ENCODE data around the gene PTGES2. TPM values are rescaled to one million over a fixed set of nuclear protein-coding genes. Genes with fewer than 3 reads are reported as not detected.

The PTGES2 gene
- total and polyA plus RNA-seq, 9 of the 15 experiments (the other 6 are each of a cell fraction or from before 2014, with no cell fraction given): 2.4 to 196 (median 90.1) TPM

DNA sequence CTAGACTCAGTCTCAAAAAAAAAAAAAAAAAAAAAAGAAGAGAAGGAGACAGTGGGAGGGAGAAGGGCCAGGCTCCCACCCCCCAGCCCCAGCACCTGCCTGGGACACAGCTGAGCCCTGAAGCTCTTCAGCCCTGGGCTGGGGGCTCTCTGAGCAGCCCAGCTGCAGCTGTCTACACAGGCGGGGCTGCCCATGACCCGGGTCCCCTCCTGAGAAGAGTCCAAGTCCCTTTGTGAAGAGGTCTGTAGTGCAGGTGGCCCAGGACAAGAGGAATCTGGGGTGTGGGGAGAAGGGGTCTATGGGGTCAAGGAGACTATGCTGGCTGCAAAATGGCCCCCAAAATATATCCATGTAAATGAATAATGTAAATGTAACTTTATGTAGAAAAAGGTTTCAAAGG lies 15.1 kb upstream of the PTGES2 start (continued):
- TF ChIP-seq, protein P1, sequence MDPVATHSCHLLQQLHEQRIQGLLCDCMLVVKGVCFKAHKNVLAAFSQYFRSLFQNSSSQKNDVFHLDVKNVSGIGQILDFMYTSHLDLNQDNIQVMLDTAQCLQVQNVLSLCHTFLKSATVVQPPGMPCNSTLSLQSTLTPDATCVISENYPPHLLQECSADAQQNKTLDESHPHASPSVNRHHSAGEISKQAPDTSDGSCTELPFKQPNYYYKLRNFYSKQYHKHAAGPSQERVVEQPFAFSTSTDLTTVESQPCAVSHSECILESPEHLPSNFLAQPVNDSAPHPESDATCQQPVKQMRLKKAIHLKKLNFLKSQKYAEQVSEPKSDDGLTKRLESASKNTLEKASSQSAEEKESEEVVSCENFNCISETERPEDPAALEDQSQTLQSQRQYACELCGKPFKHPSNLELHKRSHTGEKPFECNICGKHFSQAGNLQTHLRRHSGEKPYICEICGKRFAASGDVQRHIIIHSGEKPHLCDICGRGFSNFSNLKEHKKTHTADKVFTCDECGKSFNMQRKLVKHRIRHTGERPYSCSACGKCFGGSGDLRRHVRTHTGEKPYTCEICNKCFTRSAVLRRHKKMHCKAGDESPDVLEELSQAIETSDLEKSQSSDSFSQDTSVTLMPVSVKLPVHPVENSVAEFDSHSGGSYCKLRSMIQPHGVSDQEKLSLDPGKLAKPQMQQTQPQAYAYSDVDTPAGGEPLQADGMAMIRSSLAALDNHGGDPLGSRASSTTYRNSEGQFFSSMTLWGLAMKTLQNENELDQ (CRISPR knock-in tag; IDR thresholded peaks at IDR 0.05; ENCODE audit: borderline replicate concordance): no peak
- TF ChIP-seq DNMT1 (IDR thresholded peaks at IDR 0.05) (no peak), RBM39 (optimal IDR thresholded peaks at IDR 0.05; ENCODE audit: low read depth, low read length) (no peak)

DNA sequence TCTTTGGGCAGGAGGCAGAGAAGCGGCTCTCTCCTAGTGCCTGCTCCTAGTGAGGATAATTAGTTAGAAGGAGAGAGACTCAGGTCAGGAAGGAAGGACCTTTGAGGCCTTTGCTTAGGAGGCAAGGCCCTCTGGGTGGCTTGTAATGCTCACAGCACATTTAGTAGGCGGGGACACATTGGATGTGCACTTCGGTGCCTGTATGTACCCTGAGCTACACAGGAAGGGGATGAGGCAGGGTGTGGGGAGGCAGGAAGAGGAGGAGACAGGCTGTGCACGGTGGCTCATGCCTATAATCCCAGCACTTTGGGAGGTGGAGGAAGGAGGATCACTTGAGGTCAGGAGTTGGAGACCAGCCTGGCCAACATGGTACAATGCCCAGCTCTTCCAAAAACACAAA lies 14.5 kb upstream of the PTGES2 start:
- peaks cover 23 to 45% of the 10 kb centered on the region in 2 experiments for H3K4me1 ChIP-seq (replicated peaks in 1 of 2; ENCODE audit: control insufficient read depth in 2 of 2, insufficient read depth in 2 of 2, low read length in 2 of 2)
- no peaks in the 10 kb centered on the region for H3K79me2 ChIP-seq (ENCODE audit: control insufficient read depth, insufficient read depth, low read length)
- CTCF ChIA-PET (ENCODE audit: low intra/inter-chr PET ratio): no interaction called here
- no peaks in the 10 kb centered on the region for H3K9me1 ChIP-seq (ENCODE audit: control insufficient read depth, insufficient read depth, low read length)
- intact Hi-C loops (cut with micrococcal nuclease) (no loop called here), in situ Hi-C loops (cut with MboI) (no loop called here)
- WGBS (ENCODE audit: insufficient coverage, low coverage, missing lambda C conversion rate): 55% methylated on average over 4 of the region's 4 CpGs
- FAIRE-seq (peak; percentile 74), DNase-seq (ENCODE audit: extremely low read depth in 1 of 4, low spot score in 3 of 4) (no peak), ATAC-seq (peak; percentile 37)
- no peaks in the 10 kb centered on the region for H3K36me3 ChIP-seq (ENCODE audit: control insufficient read depth, insufficient read depth, low read length)
- no peaks in the 10 kb centered on the region for H3K27me3 ChIP-seq (ENCODE audit: control insufficient read depth in 2 of 2, insufficient read depth in 2 of 2, low read length in 2 of 2)
- no peaks in the 10 kb centered on the region for H3K9me3 ChIP-seq (replicated peaks; ENCODE audit: control insufficient read depth, insufficient read depth, low read depth, low read length)
- H2AFZ ChIP-seq (ENCODE audit: low read depth, low read length): peak overlapping the region; percentile 51; the same call in 1 of the 2 replicates
- POLR2A ChIA-PET: interaction anchor here (0.6 to 1.3 kb wide), 3 partner anchors 14 to 110 kb away, joined by 3 read pairs; no protein-coding TSS in a partner anchor
- H3K9ac ChIP-seq (ENCODE audit: insufficient read depth in 1 of 2, low read depth in 2 of 2, low read length in 2 of 2): peak overlapping the region in 1 of 2 experiments; percentile 50; a peak in 1 of 4 replicates
- H3K4me2 ChIP-seq (ENCODE audit: insufficient read depth, low read length): no peak overlapping the region
- peak; percentile 38; the same call in 1 of the 2 replicates for TF ChIP-seq GABPA (tag; conservative IDR thresholded peaks at IDR 0.05; ENCODE audit: low read depth)
- 0 out of 2 replicates have a peak, but pooled peaks have one; percentile 55 for TF ChIP-seq ZNF224 (CRISPR knock-in tag; IDR thresholded peaks at IDR 0.05)
- TF ChIP-seq, protein P2, sequence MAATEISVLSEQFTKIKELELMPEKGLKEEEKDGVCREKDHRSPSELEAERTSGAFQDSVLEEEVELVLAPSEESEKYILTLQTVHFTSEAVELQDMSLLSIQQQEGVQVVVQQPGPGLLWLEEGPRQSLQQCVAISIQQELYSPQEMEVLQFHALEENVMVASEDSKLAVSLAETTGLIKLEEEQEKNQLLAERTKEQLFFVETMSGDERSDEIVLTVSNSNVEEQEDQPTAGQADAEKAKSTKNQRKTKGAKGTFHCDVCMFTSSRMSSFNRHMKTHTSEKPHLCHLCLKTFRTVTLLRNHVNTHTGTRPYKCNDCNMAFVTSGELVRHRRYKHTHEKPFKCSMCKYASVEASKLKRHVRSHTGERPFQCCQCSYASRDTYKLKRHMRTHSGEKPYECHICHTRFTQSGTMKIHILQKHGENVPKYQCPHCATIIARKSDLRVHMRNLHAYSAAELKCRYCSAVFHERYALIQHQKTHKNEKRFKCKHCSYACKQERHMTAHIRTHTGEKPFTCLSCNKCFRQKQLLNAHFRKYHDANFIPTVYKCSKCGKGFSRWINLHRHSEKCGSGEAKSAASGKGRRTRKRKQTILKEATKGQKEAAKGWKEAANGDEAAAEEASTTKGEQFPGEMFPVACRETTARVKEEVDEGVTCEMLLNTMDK (IDR thresholded peaks at IDR 0.05; ENCODE audit: borderline replicate concordance, insufficient read depth, low read depth, low read length, poor library complexity, severe bottlenecking): no peak
- no TSS peak for BruUV-seq (replicated peaks)
- no peaks in the 10 kb centered on the region for H4K20me1 ChIP-seq (replicated peaks; ENCODE audit: control insufficient read depth, insufficient read depth, low read length)
- no peak overlapping the region for H3K27ac ChIP-seq (ENCODE audit: extremely low read depth, low read depth, low read length)
- no peak overlapping the region for H3K4me3 ChIP-seq
